ENCODE measurements around the gene SIM2.

SIM2 gene

GRCh38 chr21:36688324-36688723, 10.6 kb upstream of the SIM2 start:
- DNase-seq, result no peak

- DNase-seq, result no peak
Observed at GRCh38 chr21:36689324-36689723, 9.6 kb upstream of the SIM2 start.

DNA sequence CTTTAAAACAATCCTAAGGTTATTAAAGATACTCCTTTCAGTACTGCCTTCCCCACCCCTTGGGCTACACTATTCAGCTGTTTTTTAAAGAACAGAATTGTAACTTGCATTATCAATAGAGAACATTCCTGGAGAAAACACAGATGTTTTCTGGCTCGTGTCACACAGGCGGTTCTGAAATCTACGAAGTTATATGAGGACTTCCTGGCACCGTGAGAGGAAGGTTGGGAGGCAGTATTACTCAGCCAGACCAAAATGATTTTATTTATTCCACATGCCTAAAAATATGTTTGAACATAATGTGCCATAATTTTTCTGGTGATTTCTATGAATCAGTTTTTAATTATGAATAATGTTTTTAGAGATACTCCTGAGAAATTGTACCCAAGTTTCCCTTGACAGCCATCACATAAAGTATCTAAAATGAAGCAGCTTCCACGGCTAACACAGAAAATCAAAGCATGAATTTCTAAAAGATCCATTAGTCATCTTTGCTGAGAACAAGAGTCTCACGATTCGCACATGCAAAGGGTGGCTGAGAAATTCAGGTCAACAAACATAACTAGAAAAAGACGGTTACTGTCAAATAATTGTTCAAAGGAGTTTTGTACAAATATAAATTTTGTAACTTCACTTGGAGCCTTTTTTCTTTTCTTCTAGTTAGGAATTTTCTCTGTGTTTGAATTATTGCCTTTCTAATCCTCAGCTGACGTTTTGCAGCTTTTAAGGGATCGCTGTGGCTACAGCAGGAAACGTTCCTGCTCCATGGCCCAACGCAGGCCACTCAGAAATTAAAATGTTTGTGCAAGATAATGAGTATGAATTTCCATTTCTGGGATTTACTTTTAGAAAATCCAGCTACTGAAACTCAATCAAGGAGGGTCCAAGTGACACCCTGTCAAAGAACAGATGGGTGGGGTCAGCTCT, 8.0 kb upstream of the SIM2 start:
- DNase-seq, result no peak

GRCh38 chr21:36691555-36692041, 7.3 kb upstream of the SIM2 start:
- DNase-seq, result no peak

GRCh38 chr21:36692114-36692834, 6.6 kb upstream of the SIM2 start:
- DNase-seq, result no peak

DNA sequence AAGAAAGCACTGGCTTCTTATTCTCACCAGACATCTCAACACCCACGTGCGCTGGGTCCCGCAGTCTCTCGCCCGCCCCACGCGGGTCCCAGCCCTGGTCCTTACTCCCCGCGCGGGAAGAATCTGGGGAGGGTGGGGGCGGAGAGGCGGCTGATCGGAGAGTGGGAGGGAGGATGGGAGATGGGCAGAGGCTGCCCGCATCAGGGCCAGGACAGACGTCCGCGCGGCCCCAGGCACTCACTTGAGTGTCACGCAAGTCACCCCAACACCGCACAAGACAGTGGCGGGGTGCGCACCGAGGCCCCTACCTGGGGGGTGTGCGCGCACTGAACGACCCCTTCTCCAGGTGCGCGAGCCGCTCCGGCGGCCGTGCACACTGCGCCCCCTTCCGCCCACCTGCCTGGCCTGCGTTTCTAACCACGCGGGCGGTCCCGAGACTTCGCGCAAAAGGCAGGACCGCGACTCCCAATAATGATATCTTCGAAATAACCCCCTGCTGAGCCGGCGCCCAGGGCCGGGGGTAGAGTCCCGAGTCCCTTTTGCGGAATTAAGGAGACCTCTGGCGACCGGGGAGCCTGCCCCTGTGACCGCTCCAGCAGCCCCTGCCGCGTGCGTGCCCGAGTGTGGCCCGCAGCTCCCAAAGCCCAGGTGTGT, 6.0 kb upstream of the SIM2 start:
- no peak for DNase-seq

DNA sequence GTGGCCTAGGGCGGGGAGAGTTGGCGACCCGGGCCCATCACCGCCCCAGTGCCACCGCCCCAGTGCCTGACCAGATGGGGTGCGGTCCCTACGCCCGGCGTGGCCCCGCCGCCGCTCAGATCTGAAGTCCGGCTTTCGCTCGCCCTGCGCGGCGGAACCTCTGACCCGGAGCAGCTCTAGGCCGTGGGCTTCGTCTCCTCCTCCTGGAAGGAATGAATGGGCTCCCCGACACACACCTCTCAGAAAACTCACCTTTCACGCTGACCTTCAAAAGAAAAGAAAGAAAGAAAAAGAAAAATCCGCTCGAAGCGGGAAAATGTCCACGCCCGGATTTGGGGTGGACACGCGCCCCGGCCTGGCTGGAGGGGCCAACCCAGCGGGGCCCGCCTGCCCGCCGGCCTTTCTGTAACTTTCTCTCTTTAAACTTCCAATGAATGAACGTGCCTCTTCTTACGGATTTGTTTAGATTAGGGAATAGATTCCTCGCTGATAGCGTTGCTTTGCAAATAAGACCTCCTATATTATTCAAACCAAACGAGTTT, 5.4 kb upstream of the SIM2 start:
- no peak for DNase-seq

GRCh38 chr21:36694031-36694515, 4.8 kb upstream of the SIM2 start:
- DNase-seq, result no peak

DNA sequence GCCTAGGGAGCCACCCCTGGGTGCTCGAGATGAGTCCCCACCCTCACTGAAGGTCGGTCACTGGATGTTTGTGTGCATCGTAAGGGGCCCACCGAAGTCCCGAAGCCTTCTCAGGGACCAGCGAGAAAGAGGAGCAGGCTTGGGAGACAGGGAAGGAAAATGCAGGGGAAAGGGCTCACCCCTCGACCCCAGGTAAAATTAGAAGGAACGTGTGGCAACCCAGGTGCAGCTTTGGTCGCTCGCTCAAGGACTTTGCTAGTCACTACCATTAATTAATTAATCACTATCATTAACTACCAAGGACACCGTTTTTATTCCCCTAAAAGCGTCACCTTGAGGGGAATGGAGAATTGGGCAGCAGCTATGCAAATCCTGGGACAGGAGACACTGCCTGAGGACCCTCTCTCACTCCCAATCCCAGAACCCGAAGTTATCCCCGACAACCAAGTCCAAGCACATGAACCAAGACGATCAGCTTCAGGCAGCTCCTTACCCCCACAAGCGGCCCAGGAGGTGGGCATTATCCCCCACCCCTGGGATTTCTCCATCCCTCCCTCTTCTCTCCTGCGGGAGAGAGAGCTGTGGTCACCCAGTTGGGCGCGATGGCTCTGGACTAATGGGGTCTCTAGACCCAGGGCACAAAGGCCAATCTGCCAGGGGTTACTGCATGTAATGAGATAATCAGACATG, 4.2 kb upstream of the SIM2 start:
- DNase-seq, result no peak

DNA sequence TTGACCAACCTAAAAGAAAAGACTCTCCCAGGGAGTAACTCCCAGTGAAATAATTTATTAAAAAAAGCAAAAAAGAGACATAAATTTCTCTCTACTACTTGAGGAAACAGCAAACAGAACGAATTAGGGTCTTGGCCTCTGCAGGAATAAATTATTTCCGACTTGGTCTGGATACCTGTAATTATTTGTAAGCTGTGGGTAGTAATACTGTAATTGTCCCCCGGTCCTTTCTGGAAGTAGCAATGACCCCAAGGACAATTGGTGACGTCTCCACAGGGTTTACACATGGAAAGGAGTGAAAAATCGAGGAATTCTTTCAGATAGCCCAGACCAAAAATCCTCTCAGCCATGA, 3.7 kb upstream of the SIM2 start:
- DNase-seq, result no peak

DNA sequence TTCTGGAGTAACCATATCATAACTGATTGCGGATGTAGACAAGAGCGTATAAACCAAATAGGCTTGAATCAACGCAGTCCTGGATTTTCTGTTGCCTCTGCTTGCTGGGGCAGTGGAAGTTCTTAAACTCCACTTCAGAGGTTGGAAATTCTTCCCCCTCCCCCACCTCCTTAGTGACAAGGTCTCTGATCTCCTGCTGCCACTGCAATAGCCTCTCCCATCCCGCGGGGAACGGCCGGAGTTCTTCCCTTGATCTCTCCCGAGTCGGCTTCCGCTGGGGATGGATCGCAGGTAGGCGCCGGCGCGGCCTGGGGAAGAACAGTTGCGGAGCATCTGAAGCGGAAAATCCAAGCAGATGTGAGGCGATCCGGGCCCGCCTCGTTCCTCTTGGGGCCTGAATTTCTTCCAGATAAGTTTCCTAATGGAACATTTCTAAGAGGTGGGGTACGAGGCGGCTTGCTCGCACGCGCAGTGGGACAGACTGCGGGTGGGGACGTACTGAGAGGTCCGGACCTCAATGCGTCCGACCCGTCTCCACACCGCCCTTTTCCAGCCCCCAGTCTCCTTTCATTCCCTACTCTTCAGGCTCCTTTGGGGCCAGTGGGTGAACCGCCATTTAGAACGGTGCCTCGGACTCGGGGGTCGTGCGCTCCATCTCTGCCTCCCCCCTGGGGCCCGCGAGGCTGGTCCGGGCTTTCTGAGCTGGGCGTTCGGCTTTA, 3.1 kb upstream of the SIM2 start:
- no peak for DNase-seq

GRCh38 chr21:36696390-36697059, 2.4 kb upstream of the SIM2 start:
- DNase-seq, result no peak

DNA sequence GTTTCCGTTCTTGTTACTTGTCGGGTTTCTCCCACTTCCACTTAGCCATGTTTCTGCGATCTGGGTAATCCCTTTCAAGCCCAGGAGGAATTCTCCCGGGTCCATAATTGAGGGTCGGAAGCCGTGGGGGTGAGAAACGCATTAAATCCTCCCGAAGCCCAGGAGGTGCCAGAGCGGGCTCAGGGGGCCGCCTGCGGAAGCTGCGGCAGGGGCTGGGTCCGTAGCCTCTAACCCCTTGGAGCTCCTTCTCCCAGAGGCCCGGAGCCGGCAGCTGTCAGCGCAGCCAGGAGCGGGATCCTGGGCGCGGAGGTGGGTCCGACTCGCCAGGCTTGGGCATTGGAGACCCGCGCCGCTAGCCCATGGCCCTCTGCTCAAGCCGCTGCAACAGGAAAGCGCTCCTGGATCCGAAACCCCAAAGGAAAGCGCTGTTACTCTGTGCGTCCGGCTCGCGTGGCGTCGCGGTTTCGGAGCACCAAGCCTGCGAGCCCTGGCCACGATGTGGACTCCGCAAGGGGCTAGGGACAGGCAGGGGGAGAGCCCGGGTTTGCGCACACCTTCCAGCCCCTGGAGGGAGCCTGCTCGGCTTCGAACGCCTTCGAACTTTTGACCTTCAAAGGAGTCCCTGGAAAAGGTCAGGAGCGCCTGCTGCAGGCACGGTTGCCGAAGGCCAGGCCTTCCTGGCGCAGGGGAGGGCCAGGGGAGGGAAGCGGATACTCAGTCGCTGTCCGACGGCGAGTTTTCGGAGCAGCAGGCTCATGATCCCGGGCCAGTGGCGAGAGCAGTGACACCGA, 1.7 kb upstream of the SIM2 start:
- DNase-seq, result no peak

GRCh38 chr21:36697851-36698384, 997 bp upstream of the SIM2 start:
- no peak for DNase-seq

DNA sequence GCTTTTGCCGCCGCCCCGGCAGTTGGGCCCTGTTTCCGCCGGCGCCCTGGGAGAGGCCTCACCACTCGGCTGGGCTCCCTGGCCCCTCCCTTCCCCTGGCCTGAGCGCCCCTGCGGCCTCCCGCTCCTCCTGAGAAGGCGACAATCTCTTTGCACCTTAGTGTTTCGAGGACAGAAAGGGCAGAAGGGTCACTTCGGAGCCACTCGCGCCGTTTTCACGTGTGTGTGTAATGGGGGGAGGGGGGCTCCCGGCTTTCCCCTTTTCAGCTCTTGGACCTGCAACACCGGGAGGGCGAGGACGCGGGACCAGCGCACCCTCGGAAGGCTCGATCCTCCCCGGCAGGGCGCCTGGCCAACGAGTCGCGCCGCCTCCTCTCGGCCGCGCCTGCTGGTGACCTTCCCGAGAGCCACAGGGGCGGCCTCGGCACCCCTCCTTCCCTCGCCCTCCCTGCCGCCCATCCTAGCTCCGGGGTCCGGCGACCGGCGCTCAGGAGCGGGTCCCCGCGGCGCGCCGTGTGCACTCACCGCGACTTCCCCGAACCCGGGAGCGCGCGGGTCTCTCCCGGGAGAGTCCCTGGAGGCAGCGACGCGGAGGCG, 432 bp upstream of the SIM2 start:
- DNase-seq, result no peak

DNA sequence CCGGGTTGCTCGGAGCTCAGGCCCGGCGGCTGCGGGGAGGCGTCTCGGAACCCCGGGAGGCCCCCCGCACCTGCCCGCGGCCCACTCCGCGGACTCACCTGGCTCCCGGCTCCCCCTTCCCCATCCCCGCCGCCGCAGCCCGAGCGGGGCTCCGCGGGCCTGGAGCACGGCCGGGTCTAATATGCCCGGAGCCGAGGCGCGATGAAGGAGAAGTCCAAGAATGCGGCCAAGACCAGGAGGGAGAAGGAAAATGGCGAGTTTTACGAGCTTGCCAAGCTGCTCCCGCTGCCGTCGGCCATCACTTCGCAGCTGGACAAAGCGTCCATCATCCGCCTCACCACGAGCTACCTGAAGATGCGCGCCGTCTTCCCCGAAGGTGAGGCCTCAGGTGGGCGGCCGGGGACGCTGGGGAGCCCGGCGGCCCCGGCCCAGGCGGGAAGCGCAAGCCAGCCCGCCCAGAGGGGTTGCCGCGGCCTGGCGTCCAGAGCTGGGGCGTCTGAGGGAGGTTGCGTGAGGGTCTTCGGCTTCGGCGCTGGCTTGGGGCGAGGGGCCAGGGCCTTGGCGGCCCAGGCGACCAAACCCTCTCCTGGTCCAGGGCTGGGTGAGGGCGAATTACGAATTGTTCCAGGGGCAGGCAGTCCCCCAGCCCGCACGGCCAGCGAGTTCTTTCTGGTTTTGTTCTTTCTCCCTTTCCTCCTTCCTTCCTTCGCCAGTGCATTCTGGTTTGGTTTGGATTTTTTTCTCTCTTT, 805 bp downstream of the SIM2 start:
- no peak for DNase-seq

DNA sequence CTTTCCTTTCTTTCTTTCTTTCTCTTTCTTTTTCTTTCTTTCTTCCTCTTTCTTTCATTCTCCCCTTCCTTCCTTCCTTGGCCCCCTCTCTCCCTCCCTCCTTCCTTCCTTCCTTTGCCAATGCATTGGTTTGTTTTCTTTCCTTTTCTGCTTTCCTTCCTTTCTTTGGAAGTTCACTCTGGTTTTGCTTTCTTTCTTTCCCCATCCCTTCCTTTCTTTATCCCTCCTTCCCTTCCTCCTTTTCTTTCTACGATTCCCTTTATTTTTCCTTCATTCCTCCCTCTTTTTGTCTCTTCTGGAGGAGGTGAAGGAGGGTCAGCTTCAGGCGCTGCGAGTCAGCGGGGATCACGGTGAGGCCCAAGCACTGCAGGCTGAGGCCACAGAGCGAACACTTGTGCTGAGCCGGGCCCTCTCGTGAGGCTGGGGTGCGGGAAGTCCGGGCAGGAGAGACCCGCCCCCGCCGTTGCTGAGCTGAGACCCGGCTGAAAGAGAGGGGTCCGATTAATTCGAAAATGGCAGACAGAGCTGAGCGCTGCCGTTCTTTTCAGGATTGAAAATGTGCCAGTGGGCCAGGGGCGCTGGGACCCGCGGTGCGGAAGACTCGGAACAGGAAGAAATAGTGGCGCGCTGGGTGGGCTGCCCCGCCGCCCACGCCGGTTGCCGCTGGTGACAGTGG, 1.5 kb downstream of the SIM2 start:
- DNase-seq, result no peak
